ENCODE measurements around the gene TFAP2A.

Gene TFAP2A

GRCh38 chr6:10425975-10426780, 11.3 kb upstream of the TFAP2A start:
- DNase-seq, result no peak

- DNase-seq, result no peak
Measured at GRCh38 chr6:10425176-10425974, 10.5 kb upstream of the TFAP2A start.

- no peak for DNase-seq
Measured at GRCh38 chr6:10424040-10424439, 9.2 kb upstream of the TFAP2A start.

- no peak for DNase-seq
Measured at GRCh38 chr6:10422737-10423034, 7.8 kb upstream of the TFAP2A start.

- DNase-seq, result no peak
Measured at GRCh38 chr6:10421921-10422736, 7.3 kb upstream of the TFAP2A start.

GRCh38 chr6:10421158-10421920, 6.5 kb upstream of the TFAP2A start:
- no peak for DNase-seq

- DNase-seq, result no peak
Measured at GRCh38 chr6:10420546-10421157, 5.8 kb upstream of the TFAP2A start.

- no peak for DNase-seq
Measured at GRCh38 chr6:10419749-10420545, 5.1 kb upstream of the TFAP2A start.

GRCh38 chr6:10418862-10419748, 4.2 kb upstream of the TFAP2A start:
- no peak for DNase-seq

- DNase-seq, result no peak
Measured at GRCh38 chr6:10418361-10418861, 3.5 kb upstream of the TFAP2A start.

- no peak for DNase-seq
Measured at GRCh38 chr6:10417681-10418104, 2.8 kb upstream of the TFAP2A start.

GRCh38 chr6:10416863-10417641, 2.2 kb upstream of the TFAP2A start:
- no peak for DNase-seq

- DNase-seq, result no peak
Measured at GRCh38 chr6:10416516-10416862, 1.6 kb upstream of the TFAP2A start.

GRCh38 chr6:10415617-10416480, 975 bp upstream of the TFAP2A start:
- no peak for DNase-seq

GRCh38 chr6:10413850-10414738, 780 bp downstream of the TFAP2A start:
- no peak for DNase-seq

- no peak for DNase-seq
Measured at GRCh38 chr6:10413262-10413849, 1.5 kb downstream of the TFAP2A start.

Measured in SIG-M5 (cell line).